Natural killer cell (primary cell): Measurements from ENCODE around the gene GPR82. TPM values are rescaled to one million over a fixed set of nuclear protein-coding genes. Genes with fewer than 3 reads are reported as not detected.
"Not testable (repeated sequence)": the region's sequence is repeated elsewhere in the genome, so short reads cannot be mapped to it uniquely, and the experiment has no call there.

ENCODE experiments used
- ATAC-seq, 3 donors: fragments of 150-1000 bp in 2 of 3; fragments of 200-7000 bp in 1 of 3; cut with Tn5 transposase; 1 replicate in 1 of 3; 2 replicates in 2 of 3; pipeline ENCODE4 v1.10.0; 2021; ENCODE audit warnings: mild to moderate bottlenecking in 2 of 3, moderate library complexity in 2 of 3
- DNase-seq, 2 donors: peaks; one replicate each; pipeline versions ENCODE4 v3.0.0 to v3.0.0-alpha.2; 2013 to 2021; ENCODE audit warnings: mixed read lengths in 1 of 2
- H3K27ac ChIP-seq: one replicate; pipeline ENCODE4 v1.5.1; 2013; ENCODE audit warnings: mild to moderate bottlenecking, low read length
- H3K27me3 ChIP-seq: one replicate; pipeline ENCODE4 v1.6.1; 2013; ENCODE audit warnings: low read length; ENCODE audit not compliant: control insufficient read depth, insufficient read depth
- H3K36me3 ChIP-seq: one replicate; pipeline ENCODE4 v1.6.1; 2013; ENCODE audit warnings: low read length; ENCODE audit not compliant: control insufficient read depth, insufficient read depth
- H3K4me1 ChIP-seq: one replicate; pipeline ENCODE4 v1.6.1; 2013; ENCODE audit warnings: low read length; ENCODE audit not compliant: control insufficient read depth, insufficient read depth
- H3K4me3 ChIP-seq: one replicate; pipeline ENCODE4 v1.5.1; 2013; ENCODE audit warnings: low read length
- H3K9me3 ChIP-seq: one replicate; pipeline ENCODE4 v1.6.1; 2013; ENCODE audit warnings: low read length; ENCODE audit not compliant: control insufficient read depth, insufficient read depth
- H3K27ac Mint-ChIP-seq, 2 donors: one replicate each; pipeline ENCODE4 v1.8.0; 2022; ENCODE audit warnings: mild to moderate bottlenecking in 2 of 2, mixed read lengths in 2 of 2, moderate library complexity in 1 of 2
- H3K27me3 Mint-ChIP-seq, 2 donors: one replicate each; pipeline ENCODE4 v1.8.0; 2022; ENCODE audit warnings: low read depth in 2 of 2, mixed read lengths in 2 of 2
- H3K36me3 Mint-ChIP-seq: one replicate; pipeline ENCODE4 v1.8.0; 2022; ENCODE audit warnings: mixed read lengths
- H3K4me1 Mint-ChIP-seq, 2 donors: one replicate each; pipeline ENCODE4 v1.8.0; 2022; ENCODE audit warnings: mixed read lengths in 2 of 2
- H3K4me3 Mint-ChIP-seq: one replicate; pipeline ENCODE4 v1.8.0; 2022; ENCODE audit warnings: mild to moderate bottlenecking, moderate library complexity, mixed read lengths
- H3K9me3 Mint-ChIP-seq, 2 donors: one replicate each; pipeline ENCODE4 v1.8.0; 2022; ENCODE audit warnings: mixed read lengths in 2 of 2
- WGBS: methylation state at CpG from one replicate; pipeline ENCODE4 v1.1.7; 2013; ENCODE audit warnings: missing lambda C conversion rate; ENCODE audit not compliant: insufficient coverage; 5-methylcytosine and 5-hydroxymethylcytosine counted together
- intact Hi-C: fragments of 100-400 bp; cut with micrococcal nuclease; formaldehyde crosslinking; loops from one replicate; pipeline ENCODE4 v1.14.2; 2022
- total RNA-seq, 4 donors: library from RNA; stranded (reverse); fragments of 120-200 nt in 1 of 4; gene quantifications; one replicate each; pipeline versions ENCODE4 v1.2.3 to v1.2.4, GENCODE V29; 2013 to 2022
- TF ChIP-seq, protein P1 (sequence below): fragments of 200-600 bp; IDR thresholded peaks from one replicate; pipeline ENCODE4 v1.8.0; 2022; ENCODE audit warnings: antibody characterized with exemption

GPR82 gene
- total RNA-seq, 3 donors from 2014 or later (not counting 1 experiment from before 2014, with no cell fraction given) = 0.77 to 1.3 (median 0.80) TPM

- Mint-ChIP-seq H3K36me3 (no peaks in the 10 kb centered on the region), H3K4me1 (peaks cover 39% of the 10 kb centered on the region in 2 donors), H3K9me3 (no peaks in the 10 kb centered on the region), H3K27me3 (peaks cover 16 to 34% of the 10 kb centered on the region in 2 donors), H3K4me3 (peak overlapping the region; percentile 41), H3K27ac (no peak overlapping the region)
- TF ChIP-seq, protein P1, sequence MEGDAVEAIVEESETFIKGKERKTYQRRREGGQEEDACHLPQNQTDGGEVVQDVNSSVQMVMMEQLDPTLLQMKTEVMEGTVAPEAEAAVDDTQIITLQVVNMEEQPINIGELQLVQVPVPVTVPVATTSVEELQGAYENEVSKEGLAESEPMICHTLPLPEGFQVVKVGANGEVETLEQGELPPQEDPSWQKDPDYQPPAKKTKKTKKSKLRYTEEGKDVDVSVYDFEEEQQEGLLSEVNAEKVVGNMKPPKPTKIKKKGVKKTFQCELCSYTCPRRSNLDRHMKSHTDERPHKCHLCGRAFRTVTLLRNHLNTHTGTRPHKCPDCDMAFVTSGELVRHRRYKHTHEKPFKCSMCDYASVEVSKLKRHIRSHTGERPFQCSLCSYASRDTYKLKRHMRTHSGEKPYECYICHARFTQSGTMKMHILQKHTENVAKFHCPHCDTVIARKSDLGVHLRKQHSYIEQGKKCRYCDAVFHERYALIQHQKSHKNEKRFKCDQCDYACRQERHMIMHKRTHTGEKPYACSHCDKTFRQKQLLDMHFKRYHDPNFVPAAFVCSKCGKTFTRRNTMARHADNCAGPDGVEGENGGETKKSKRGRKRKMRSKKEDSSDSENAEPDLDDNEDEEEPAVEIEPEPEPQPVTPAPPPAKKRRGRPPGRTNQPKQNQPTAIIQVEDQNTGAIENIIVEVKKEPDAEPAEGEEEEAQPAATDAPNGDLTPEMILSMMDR = no peak
- Histone ChIP-seq H3K36me3 (no peaks in the 10 kb centered on the region), H3K27me3 (no peaks in the 10 kb centered on the region), H3K27ac (no peak overlapping the region), H3K9me3 (peaks cover 14% of the 10 kb centered on the region), H3K4me3 (no peak overlapping the region), H3K4me1 (peaks cover 35% of the 10 kb centered on the region)
- DNase-seq (no peak), ATAC-seq (no peak)
- WGBS = 81% methylated on average over 12 of the region's 12 CpGs
- intact Hi-C loops = no loop called here
Observed at GRCh38 chrX:41716767-41717473, 7.1 kb upstream of the GPR82 start.

DNA sequence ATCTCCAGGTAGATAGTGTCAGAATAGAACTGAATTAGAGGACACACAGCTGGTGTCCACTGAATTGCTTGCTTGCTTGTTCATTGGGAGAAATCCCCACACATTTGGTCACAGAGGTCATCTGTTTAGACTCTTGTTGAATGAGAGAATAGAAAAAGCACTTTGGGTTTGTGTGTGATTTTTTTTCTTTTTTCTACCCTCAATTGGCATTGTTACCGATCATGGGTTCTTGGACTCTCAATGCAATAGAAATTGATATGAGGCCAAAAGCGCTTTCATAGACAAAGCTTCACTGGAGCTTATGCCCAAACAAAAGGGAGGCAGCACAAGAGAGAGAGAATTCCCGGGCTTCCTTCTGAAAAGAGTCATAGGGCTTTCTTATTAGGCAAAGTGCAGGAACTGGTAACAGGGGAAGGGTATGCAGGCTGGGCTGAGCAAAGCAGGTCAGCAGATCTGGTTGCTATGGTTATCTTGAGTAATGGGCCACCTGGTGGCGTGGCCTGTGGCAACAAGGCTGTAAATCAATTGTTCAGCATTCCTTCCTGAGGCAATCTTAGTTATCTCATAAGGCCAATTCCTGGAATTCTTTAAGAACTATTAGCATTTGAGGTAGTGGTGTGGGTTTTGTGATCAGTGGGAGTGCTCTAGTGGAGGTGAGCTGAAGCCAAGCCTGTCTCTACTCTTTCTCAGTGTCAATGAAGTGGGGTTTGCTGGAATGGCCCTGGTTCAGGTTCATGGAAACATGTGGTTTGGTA is 5.3 kb upstream of the GPR82 start:
- Mint-ChIP-seq H3K4me1 (peaks cover 44 to 50% of the 10 kb centered on the region in 2 donors), H3K9me3 (no peaks in the 10 kb centered on the region), H3K36me3 (no peaks in the 10 kb centered on the region), H3K27ac (peak overlapping the region; percentile 63 to 78), H3K27me3 (peaks cover 14 to 33% of the 10 kb centered on the region in 2 donors), H3K4me3 (peak overlapping the region; percentile 64)
- TF ChIP-seq, protein P1 = no peak
- 91% methylated on average over 4 of the region's 4 CpGs for WGBS
- peak overlapping the region; percentile 58 for H3K27ac ChIP-seq
- intact Hi-C loops = no loop called here
- no peaks in the 10 kb centered on the region for H3K27me3 ChIP-seq
- ATAC-seq = no peak
- no peaks in the 10 kb centered on the region for H3K36me3 ChIP-seq
- no peak overlapping the region for H3K4me3 ChIP-seq
- no peak for DNase-seq
- H3K9me3 ChIP-seq = peaks cover 14% of the 10 kb centered on the region
- H3K4me1 ChIP-seq = peaks cover 42% of the 10 kb centered on the region

- Mint-ChIP-seq H3K4me1 (peaks cover 41 to 55% of the 10 kb centered on the region in 2 donors), H3K27ac (peak overlapping the region; percentile 63 to 78), H3K27me3 (peaks cover 9 to 25% of the 10 kb centered on the region in 2 donors), H3K4me3 (peak overlapping the region; percentile 64)
- 84% methylated on average over 5 of the region's 6 CpGs for WGBS
- intact Hi-C loops = loop anchor here (1.0 kb wide), 2 partner anchors 14 to 162 kb away; no protein-coding TSS in a partner anchor
- DNase-seq, H3K27me3 ChIP-seq, ATAC-seq, H3K36me3 ChIP-seq, H3K4me3 ChIP-seq, H3K9me3 Mint-ChIP-seq, H3K36me3 Mint-ChIP-seq: not testable (repeated sequence)
- Histone ChIP-seq H3K27ac (peak overlapping the region; percentile 42), H3K4me1 (peaks cover 42% of the 10 kb centered on the region), H3K9me3 (peaks cover 14% of the 10 kb centered on the region)
Observed at GRCh38 chrX:41719610-41720009, 4.4 kb upstream of the GPR82 start.
